ENCODE data around the gene TMEM181.
A peak's percentile ranks its signal among the peaks of the same experiment; 100 is the strongest.
"Not testable (repeated sequence)": the region's sequence is repeated elsewhere in the genome, so short reads cannot be mapped to it uniquely, and the experiment has no call there.

TMEM181 gene

DNA sequence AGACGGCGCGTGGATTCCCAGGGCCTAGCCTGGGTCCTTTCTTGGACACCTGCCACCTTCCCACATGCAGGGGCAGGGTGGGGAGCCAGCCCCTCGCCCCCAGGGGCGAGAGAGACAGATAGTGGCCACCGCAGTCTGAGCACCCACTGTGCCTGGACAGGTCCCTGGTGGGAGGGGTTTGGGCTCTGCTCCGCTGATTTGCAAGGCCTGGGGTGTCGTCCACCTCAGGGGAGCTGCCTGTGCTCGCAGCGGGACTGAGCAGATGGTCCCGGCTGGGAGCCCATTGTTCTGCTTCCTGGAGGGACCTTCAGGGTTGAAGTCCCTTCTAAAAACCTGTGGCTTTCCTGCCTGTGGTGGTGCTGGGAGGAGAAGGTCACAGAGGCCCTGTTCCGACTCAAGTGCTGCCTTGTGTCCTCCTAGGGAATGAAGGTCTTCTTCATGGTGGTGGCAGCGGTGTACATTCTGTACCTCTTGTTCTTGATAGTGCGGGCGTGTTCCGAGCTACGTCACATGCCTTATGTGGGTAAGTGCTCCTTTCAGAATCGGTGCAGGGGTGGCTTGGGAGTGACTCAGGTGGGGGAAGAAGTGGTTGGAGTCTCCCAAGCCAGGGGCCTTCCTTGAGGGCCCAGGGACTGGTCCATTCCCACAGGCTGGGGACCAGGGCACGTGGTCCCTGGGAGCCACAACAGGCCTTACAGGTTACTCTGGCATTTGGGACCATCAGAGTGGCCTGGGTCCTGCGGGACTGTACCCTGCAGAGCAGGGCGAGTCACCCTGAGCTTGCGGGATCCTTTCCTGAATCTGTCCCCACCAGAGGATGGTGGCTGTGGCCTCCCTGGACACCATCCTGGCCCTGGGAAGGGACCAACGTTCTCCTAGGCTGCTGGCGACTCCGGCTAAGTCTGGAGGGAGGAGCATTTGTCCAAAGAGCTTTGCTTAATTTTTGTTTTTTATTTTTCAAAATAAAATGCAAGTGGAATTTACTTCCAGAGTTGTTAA is 65.1 kb downstream of the TMEM181 start:
- DNase-seq (ENCODE audit: low spot score): no peak

DNA sequence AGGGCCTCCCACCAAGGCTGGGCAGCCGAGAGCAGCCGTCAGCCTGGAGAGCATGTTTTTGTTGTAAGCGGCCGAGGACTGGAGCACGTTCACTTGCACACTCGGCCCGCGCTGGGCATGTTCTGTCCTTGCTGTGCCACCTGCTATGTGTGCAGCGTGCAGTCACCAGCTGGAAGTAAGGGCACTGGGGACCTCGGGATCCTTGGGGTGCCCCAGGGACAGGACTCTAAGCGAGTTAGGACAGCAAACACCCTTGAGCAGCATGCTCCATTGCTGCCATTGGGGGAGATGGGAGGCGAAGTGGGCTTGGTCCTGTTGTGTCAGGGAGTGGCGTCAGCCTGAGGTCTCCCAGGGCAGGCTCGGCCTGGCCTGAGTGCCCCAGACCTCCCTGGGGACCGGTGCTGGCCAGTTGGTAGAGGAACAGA is 66.0 kb downstream of the TMEM181 start:
- no peak for DNase-seq (ENCODE audit: low spot score)

DNA sequence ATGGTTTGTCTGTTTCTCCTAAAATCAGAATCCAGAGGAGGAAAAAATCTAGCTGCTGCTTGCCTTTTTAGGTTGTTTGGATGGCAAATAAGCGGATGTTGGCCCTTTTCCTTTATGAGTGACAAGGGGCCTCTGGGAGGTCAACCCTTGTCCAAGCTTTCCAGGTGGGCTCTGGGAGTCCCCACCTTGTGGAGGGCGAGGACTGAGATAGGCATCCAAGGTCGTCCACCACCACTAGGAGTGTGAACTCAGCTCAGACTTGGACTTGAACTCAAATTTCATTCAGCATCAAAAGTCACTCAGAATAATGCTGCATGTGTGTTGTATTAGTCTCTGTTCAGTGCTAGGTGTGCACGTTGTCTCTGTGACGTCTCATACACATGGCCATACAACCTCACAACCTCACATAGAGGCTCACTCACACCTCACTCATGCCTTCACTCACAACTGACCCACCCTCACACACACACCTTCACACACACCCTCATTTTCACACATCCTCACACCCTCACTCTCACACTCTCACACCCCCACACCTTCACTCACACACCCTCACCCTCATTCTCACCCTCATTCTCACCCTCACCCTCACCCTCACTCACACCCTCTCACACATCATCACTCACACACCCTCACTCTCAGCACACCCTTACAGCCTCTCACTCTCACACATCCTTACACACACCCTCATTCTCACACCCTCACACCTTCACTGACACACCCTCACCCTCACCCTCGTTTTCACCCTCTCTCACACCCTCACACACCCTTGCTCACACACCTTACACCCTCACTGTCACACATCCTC is 66.7 kb downstream of the TMEM181 start:
- DNase-seq (ENCODE audit: low spot score): no peak

DNA sequence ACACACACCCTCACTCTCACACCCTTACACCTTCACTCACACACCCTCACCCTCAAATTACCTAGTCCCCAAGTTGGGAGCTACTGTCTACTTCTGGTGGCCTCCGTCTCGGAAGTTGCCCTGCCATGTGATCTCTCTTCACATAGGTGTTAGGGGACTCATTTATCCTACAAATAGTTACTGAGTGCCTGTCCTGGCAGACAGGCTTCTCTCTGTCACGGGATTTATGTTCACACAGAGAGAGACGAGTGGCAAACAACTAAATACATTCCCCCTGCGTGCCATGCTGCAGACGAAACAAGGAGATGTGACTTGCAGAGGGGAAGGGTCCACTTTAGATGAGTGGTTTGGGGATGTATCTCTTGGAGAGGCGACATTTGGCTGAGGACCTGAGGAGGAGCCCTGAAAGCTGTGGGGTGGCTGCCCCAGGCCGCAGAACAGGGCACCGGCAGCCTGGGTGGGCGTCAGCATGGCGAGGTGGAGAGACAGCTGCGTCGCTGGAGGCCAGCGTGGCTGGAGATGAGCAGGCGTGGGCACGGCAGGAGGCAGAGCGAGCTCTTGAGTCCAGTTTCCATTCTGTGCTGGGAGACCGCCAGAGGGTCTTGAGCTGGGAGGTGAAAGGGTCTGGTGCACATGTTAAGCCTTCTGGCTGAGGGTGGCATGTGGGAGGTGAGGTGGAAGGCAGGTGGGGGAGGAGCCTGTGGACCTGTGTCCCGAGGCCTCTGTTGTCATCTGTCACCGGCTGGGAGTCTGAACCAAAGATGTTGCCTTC is 67.5 kb downstream of the TMEM181 start:
- no peak for DNase-seq (ENCODE audit: low spot score)

DNA sequence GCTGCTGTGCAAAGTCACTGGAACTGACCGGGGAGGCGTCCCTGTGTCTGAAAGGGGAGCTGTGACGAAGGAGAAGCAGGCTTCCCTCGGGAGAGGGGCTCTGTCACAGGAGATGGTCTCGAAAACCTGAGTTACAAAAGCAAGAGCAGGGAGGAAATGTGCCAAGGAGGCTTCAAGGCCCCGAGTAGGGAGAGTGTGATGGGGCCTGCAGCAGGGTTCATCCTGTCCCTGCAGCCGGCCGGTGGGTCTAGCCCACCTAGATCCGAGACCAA is 68.0 kb downstream of the TMEM181 start:
- DNase-seq (ENCODE audit: low spot score): no peak

DNA sequence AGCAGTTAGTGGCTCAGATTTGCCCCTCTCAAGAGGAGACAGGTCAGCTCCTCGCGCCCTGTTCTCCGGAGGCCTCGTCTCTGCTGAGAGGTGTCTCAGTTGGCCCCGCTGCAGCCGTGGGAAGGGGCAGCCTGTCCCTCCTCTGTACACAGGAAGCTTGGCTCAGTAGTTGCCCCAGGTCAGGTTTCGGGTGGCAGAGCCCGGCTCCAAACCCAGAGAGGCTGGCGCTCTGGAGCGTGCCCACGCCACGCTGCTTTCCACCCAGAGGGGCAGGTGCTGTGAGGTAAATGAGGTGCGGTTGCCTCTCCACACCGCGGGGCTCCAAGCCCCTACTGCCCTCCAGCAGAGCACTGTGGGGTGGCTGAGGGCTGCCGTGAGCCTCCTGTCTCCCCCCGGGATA is 68.7 kb downstream of the TMEM181 start:
- no peak for DNase-seq (ENCODE audit: low spot score)

DNA sequence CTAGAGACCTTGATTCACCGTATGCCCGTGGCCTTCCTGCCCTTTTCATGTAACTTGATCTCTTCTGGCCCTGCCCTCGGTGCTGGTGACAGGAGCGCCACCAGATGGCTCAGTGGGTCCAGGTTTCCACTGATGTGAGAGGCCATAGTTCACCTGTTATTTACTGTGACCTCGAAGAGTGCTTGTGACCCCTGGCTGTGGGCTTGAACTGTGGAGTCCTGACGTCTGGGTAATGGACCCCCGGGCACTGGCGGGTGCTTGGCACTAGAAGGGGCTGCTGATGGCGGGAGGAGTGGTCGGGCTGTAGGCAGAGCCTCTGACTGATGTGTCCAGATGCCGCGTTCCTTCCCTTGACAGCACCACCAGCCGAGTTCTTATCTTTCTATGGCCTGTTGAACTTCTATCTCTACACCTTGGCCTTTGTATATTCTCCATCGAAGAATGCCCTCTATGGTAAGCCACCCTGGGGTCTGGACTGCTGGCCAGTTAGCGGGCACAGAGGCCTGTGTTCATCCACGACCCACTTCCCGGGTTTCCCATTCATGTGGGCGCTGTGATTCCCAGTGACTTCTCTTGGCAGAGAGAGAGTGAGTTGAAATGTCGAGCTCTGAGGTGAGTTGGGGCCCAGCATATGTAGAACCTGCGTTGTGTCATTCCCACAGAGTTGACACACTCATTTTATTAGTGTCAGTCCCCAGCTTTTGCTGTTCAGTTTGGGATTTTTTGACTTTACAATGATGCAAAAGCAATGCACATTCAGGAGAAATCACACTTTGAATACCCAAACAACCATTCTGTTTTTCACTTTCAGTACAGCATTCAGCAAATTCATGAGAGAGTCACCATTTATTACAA is 69.7 kb downstream of the TMEM181 start:
- peak; percentile 80 for DNase-seq (ENCODE audit: low spot score)

DNA sequence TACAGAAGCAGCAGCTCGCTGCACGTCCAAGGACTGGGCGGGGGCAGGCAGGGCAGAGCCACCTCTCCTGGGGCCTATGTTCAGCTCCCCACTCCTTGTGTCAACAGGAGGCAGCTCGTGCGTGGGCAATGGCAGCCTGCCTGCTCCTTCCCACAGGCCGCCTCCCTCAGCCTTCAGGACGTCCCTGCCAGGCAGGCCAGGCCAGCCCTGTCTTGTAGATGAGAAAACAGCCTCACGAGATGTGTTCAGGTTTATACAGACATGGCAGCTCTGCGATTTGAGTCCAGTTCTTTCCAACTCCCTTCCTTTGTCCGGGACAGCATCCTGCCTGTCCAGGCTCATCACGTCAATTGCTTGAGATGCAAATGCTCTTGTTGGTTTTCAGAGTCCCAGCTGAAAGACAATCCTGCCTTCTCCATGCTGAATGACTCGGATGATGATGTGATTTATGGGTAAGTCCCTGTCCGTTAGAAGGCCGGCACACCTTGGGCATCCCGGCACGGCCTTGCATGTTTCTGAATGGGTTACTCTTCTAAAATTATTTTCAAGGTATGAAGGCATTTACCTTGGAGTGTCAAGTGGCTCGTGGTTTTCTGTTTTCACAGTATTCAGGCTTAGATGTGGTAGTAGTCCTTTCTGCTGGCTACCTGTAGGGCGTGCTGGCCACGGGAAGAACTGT is 71.2 kb downstream of the TMEM181 start:
- DNase-seq (ENCODE audit: low spot score): no peak

DNA sequence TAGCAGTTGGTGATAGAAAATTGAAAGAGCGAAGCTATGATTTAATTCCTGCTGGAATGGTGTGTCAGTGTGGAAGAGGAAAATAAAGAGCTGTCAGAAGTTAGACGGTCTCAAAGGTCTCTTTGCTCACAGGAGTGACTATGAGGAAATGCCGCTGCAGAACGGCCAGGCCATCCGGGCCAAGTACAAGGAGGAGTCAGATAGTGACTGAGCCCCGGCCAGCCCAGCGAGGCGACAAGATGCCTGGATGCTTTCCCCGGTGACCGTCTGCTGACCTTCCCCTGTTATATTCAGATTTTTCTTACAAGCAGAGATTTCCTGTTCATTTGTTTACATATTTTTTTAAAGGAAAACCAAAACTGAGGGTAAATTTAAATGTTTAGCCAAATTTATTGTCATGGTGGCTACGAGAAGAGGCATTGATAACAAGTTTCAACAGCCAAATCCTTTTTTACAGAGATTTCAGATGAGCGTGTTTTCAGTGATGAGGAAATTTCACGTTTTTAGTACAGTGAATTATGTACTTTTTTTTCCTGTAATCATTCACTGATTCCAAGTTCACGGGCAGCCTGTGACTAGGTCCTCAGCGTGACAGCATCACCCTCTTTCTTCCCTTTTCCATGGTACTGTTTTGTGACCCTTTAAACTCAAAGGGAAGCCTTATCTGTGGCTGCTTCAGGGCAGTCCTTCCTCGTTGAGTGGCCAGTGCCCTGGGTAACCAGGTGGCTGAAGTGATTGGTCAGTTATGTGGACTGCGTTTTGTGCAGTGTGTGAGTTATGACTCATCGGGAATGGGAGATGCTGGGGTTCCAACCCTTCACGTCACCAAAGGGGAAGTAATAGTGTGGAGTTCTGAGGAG is 72.0 kb downstream of the TMEM181 start:
- DNase-seq (ENCODE audit: low spot score): no peak

DNA sequence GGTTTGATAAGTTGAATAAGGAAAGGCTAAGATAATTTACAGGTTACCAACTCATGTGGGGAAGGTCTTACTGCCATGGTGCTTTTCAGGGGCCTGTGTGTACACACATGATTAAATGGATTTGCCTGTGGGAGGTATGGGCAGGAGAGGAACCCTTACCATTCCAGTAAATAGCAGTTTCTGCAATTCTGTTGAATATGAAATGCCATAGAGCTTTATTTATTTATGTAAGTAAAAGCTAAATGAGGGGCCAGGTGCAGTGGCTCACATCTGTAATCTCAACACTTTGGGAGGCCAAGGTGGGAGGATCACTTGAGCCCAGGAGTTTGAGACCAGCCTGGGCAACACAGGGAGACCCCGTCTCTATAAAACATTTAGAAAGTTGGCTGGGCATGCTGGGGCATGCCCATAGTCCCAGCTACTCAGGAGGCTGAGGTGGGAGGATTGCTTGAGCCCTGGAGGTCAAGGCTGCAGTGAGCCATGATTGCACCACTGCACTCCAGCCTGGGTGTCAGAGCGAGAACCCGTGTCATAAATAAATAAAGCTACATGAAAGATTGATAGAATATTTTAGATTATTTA is 72.7 kb downstream of the TMEM181 start:
- not testable (repeated sequence) for DNase-seq (ENCODE audit: low spot score)

DNA sequence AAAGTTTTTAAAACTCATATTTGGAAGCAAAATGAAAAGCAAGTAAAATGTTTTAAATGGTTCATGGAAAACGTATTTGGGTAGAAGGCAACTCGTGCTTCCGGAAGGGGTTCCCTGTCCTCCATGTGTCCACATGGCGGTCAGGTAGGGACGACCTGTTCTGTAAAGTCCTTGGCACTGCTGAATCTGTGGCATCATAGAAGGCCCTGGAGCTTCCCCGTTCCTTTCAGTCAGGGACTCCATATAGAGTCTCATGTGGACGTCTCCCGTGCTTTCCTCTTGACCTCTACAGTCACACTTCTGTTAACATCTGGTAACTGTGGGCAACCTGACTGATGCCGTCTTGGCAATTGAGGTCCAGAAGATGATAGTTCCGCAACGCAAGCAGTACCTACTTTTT is 73.2 kb downstream of the TMEM181 start:
- DNase-seq (ENCODE audit: low spot score): no peak

DNA sequence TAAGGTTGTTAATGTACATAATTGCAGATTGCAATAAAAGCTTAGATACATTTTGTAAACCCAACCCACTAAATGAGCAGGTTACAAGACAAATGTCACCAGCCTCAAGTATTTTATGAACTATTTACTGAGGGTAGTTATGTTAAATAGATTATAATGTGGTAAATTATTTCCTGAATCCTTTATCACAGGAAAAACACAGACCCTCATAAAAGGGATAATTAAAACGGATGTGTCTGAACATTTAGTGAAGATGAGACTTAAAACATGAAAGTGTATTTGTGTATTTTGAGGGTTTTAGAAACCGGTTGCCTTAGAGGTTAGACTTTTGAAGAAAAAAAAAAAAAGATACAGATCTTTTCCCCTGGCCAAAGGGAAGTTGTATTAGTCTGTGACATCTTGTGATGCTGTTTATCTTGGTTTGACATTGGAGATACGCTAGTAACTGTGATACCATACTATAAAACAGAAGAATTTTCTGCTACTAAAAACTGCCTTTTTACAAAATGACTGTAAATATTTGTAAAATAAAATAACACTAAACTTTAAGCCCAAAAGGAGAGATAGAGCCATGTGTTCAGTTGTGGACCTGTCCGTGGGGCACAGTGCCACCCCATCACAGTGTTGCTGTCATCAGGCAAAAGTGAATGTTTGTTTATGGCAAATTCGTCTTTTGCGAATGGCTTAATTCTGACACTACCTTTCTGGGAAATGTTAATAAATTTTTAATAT is 75.0 kb downstream of the TMEM181 start:
- DNase-seq (ENCODE audit: low spot score): no peak

DNA sequence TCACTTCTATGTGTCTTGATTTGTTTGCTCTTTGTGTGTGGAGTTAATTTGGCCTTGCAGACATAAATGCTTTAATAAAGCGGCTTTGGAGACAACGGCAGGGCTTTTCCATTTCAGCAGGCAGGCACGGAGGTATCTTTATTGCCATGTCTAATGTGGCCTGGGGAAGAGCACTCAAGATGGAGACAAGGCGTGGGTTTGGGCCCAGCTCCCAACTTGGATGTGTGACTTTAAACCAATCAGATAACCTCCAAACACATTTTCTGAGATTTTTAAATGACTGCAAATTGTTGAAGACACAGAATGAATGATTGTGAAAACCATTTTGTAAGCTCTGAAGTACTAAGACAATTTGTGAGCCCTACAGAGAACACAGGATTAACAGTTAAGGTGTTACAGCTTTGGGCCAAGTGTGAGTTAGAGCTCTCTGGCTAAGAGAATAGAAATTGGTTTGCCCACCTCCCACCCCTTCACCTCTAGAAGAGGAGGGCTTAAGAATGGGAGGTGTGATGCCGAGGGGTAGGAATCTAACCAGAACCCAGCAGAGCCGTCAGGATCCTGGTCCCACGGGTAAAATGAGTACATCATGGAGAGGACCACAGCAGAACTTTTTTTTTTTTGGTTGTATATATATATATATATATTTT is 75.7 kb downstream of the TMEM181 start:
- no peak for DNase-seq (ENCODE audit: low spot score)

DNA sequence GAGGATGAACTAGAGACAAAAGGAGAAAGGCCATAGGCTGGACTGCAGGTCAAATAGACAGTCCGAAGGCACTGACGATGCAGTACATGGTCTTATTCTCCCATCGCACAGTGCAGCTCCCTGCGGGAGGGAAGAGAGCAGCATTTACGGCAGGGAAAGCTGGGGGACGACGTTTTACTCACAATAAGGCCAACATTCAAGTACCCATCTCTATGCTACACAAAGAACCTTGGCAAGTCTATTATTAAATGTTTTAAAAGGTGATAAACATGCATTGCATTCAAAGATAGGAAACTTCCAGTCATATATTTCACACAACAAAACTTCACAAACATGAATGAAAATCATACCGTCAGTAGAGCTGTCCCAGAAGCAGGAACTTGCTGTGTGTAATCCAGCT is 76.9 kb downstream of the TMEM181 start:
- no peak for DNase-seq (ENCODE audit: low spot score)

DNA sequence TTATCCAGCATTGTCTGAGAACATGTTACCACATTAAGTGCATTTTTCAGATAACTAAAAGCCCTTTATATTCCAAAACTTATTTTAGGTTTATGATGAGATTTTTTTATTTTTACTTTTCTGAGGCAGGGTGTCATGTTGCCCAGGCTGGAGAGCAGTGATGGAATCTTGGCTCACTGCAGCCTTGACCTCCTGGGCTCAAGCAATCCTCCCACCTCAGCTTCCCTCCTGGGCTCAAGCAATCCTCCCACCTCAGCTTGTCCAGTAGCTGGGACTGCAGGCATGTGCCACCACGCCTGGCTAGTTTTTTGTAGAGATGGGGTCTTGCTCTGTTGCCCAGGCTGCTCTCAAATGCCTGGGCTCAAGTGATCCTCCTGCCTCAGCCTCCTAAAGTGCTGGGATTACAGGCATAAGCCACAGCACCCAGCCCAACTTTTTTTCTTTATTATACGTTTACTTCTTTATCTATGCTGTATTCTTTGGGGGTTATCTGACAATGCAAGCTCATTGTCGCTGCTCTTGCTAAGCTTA is 78.5 kb downstream of the TMEM181 start:
- DNase-seq (ENCODE audit: low spot score): no peak

DNA sequence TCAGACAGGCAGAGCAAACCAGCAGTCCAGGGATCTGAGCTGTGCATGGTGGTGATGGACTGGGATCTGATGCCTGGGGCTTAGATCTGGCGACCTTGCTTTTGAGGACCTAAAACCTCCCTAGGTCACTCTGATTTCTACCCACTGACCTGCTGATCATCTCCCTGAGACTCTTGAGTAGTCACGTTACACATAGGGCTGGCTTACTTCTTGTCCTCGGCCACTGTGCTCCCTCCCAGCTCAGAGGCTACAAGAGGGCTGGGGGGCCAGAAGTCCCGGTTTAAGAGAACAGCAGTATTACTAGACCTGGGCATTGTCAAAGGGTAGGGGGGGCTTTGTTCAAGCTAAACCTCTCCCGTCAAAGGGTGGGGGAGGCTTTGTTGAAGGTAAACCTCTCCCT is 79.2 kb downstream of the TMEM181 start:
- DNase-seq (ENCODE audit: low spot score): no peak

DNA sequence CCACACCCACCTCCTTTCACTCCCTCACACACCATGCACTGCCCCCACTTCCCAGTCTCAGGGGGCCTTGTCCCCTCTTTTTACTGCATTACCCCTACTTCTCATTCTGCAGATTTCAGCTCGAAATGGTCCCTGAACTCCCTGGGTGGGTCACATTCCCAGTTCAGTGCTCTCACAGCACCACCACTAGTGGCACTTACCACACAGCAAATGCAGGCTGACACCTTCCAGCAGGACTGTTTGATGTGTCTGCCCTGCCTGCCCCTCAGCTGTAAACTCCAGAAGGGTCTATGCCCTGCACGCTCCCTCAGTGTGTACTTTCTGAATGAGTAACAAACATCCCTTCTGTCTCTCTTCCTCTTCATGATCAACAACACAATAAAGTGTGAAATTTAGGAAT is 80.6 kb downstream of the TMEM181 start:
- no peak for DNase-seq (ENCODE audit: low spot score)

DNA sequence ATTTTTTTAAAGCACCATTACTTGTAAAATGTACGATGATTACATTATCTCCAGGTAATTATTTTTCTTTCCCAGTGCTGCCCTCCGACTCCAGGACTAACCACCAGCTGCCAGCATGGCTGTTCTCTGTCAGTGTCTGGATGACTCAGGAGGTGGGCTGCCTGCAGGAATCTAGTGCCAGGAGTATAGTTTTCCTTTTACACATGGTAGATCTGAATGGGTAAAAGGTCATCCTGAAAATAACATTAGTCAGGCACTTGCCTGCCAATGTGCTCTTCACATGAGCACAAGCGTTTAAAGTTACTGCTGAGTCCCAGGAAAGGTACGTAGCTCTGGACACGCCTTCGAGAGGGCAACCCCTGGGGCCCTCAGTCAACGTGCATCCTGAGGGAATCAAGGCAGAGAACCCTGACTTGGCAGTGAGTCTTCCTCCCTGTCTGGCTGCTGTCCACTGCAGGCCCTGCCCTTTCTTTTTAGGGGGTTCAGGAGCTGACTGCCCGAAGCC is 82.3 kb downstream of the TMEM181 start:
- DNase-seq (ENCODE audit: low spot score): no peak

Data from iPS-NIHi11 (cell line).